HG02678 (cell line): ENCODE data around the gene GIPC2.

ENCODE experiments used
- ATAC-seq: cut with Tn5 transposase; IDR thresholded peaks from one replicate; pipeline ENCODE4 v1.9.1; 2021; ENCODE audit warnings: mild to moderate bottlenecking, moderate library complexity; ENCODE audit not compliant: unreplicated experiment

The GIPC2 gene

DNA sequence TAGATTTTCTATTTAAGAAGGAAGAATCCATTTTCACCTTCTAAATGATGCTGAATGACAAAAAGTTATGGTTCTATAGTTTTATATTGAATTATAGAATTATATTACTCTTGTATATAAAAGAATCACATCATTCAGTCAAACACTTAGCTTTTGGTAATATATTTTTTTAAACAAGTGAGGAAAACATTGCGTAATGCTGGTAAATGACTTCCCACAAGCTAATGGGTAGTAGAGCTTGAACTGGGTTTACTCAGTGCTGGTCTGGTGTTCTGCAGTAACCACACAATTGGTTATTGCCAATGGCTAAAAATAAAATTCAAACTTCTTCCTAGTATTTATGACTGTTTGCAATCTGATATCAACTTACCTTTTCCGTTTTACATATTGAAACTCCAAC, 10.6 kb upstream of the GIPC2 start:
- no peak for ATAC-seq

DNA sequence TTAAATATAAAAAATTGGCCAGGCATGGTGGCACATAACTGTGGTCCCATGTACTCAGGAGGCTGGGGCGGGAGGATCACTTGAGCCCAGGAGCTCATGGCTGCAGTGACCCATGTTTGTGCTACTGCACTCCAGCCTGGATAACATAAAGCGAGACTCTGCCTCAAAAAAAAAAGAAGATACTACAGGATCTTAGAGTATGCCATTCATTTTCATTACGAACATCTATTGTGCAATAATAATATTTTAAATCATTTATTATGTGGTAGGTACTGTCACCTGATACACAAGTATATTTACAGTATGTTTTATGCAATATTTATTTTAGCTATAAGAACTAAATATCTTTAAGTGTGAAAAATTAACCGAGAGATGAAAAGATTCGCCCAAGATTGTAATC, 9.3 kb upstream of the GIPC2 start:
- no peak for ATAC-seq

DNA sequence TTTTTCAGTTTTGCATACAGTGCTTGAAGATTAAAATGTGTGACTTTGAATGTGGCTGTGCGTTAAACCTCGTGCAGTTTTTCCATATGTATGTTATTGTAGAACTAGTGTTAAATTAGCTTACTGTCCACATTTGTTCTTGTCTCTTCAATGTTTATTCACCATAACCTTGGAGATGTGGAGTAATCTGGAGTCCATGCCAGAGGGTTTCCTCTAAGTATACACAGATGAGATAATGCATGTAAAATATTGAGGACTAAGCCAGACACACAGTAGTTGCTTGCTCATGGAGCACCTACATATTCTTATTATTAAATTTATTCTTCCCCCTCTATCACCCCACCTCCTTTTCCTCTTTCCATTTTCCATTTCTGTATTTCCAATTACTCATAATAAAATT, 7.7 kb upstream of the GIPC2 start:
- ATAC-seq = no peak

DNA sequence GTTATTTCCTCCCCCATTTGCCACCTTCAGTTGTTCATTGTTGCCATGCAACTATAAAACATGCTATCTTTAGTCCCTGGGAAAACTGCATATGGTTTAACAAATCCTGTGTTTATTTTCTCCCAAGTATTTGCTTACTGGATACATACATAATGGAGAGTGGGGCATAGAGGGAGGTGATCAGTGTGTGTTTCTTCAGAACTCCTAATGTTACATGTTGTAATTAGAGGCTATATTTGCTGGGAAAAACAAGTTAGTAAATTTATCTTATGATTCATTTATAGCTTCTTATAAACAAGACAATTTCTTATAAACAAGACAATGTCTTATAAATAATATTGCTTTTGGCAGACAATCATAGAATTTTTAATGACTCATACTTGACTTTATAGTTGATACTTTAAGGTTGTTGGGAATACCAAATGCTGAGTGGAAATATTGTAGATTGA, 7.3 kb upstream of the GIPC2 start:
- ATAC-seq = no peak

DNA sequence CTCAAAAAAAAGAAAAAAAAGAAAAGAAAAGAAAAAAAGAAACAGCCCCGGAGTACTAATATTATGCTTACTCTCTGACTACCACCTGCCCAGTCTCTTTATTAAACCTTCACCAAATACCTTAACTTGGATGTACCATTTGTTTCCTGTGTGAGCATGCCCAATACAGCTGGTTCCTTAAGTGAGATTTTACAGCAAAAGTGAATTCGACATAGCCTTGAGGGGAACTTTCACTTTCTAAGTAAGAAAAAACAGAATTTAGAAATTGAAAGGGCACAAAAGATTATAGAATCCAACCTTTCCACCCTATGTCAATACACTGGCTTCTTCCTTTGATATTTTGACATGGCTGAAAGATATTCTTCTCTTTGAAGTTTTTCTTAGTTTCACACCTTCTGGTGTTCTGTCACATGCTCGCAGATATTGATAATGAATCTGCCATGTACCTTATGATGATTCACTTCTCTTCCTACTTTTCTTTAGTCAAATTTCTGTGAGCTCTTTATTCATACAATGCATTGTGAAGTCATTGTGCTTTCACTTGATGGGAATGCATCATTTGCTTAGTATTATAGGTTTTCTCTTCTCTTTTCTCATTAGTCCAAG, 5.2 kb upstream of the GIPC2 start:
- ATAC-seq = no peak

- ATAC-seq = no peak
These were observed 2.3 kb upstream of the GIPC2 start for GRCh38 chr1:78043436-78043835.

DNA sequence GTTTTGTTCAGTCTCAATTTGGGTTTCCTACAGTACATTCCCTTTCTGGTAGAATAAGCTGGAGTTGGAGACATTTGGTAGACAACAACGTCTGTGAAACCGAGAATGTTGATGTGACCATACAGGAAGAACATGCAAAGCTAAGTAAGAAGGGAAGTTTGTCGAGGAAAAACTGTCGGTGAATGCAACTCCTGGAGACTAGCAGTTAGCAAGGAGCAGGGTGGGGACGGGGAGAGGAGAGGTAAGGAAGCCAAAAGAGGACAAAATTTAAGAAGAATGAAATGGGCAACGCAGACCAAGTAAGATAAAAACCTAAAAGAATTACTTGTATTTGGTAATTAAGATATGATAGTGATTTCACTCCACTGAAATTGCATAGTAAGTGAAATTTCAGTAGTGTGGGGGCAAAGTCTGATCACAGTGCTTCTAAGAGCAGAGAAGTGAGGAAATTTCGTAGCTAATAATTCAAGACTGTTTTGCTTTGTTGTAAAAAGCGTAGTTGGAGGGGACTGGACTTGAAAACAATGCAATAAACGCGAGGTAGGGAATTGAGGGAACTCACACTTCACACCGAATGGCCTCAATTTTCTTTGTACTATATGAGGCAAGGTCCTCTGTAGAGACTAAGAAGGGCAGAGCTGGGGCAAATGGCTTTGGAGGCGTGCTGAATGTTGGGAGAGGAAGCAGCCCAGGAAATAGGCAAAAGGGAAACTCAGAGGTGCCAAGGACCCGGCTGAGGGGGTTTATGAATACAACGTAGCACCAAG, 787 bp upstream of the GIPC2 start:
- no peak for ATAC-seq

GRCh38 chr1:78045563-78045925, 222 bp upstream of the GIPC2 start:
- no peak for ATAC-seq

GRCh38 chr1:78047106-78047505, 1.3 kb downstream of the GIPC2 start:
- no peak for ATAC-seq

- no peak for ATAC-seq
These were observed 1.9 kb downstream of the GIPC2 start for GRCh38 chr1:78047631-78048030.

DNA sequence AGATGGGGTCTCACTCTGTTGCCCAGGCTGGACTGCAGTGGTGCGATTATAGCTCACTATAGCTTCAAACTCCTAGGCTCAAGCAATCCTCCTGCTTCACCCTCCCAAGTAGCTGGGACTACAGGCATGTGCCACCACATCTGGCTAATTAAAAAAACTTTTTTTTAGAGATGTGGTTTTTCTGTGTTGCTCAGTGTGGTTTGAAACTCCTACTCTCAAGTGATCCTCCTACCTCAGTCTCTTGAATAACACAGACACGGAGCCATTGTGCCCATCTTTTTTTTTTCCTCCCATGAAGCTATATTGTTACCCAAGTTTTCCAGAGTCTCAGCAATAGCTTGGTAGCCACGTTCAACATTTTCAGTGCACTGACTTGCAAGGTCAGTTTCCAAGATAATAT, 2.7 kb downstream of the GIPC2 start:
- ATAC-seq = no peak

GRCh38 chr1:78049396-78049795, 3.6 kb downstream of the GIPC2 start:
- ATAC-seq = no peak

DNA sequence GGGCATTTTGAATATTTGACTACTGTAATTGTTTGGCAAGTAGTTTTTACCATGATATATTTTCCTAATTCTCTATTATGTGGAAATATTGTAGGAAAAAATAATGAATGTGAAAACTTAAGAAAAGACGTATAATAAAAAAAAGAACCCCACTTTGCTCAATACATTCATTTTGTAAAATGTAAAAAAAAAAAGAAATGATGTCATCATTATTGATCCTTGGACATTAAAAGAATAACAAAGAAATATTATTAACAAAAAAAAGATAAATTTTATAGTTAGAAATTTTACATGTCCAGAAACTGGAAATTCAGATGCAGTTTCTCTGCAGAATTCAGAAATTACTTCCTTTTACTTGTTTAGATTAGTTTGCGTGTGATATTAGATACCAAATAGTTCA, 5.2 kb downstream of the GIPC2 start:
- ATAC-seq = no peak

GRCh38 chr1:78052685-78053405, 7.1 kb downstream of the GIPC2 start:
- no peak for ATAC-seq

- no peak for ATAC-seq
These were observed 7.7 kb downstream of the GIPC2 start for GRCh38 chr1:78053498-78053897.

DNA sequence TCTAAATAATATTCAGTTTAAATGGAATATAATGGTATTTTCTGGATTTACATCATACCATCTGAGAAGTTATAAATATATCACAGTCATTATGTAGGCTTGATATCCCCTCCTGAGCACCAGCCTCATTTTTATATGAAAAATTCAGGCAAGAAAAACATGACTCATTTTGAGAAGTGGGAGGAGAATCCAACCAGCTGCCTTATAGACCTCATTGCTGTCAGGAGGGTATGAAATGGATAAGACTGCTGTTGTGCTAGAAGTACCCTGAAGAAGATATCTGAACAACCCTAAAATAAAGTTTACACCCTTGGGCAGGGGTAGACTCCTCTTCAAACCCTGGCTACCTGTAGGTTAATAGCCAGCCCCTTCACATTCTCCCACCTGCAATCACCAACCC, 8.8 kb downstream of the GIPC2 start:
- ATAC-seq = no peak

GRCh38 chr1:78054972-78055371, 9.2 kb downstream of the GIPC2 start:
- no peak for ATAC-seq

- no peak for ATAC-seq
These were observed 9.9 kb downstream of the GIPC2 start for GRCh38 chr1:78055565-78056132.

DNA sequence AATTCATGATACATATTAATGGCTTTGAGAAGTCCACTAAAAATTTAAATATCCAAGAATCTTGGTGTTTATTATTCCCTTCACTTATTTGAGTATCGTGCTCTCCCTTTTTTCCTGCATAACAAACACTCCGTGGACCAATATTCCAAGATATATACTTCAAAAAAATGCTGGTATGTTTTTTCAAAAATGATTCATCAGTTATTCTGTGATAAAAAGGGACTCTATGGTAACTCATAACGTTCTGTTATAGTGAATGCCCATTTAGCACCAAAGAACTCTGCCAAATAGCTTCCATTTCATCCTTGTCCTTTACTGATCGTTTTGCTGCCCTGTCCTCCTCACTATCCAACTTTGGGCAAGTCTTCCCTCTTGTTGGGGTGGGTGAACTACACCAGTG, 12.9 kb downstream of the GIPC2 start:
- ATAC-seq = no peak

- no peak for ATAC-seq
These were observed 15.2 kb downstream of the GIPC2 start for GRCh38 chr1:78060857-78061563.

DNA sequence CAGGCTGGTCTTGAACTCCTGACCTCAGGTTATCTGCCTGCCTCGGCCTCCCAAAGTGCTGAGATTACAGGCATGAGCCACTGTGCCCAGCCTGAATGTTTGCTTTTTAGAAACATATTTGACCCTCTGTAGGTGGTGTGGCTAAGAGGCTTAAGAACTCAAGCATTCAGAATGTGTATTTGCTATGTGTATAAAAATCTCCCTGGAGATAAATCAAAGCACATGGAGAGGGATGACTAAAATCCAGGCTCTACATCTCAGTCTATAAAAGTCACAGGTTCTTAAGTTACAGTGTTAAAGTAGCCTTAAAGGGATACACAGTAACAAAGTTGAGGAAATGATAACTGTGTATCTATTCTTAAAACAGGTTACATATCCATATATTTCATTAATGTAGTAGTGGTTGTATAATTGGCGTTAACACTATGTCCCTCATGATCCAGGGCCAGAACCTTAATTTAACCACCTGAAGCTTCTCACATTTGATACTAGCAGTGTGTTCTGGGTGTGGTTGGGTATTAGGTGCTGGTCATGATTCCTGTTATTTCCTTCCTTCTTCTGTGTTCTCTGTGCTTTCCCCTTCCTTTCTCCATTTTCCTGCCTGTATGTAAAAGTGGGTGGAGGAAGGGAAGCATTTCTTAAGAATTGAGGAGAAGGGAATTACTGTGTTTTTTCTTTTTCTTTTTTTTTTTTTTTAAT, 16.2 kb downstream of the GIPC2 start:
- no peak for ATAC-seq
